SK-N-DZ (cell line): ENCODE measurements around the gene PANK1. TPM values are rescaled to one million over a fixed set of nuclear protein-coding genes. Genes with fewer than 3 reads are reported as not detected.
A peak's percentile ranks its signal among the peaks of the same experiment; 100 is the strongest.

Source experiments
- DNase-seq: peaks from one replicate; pipeline ENCODE4 v3.0.0-alpha.2; 2015; ENCODE audit warnings: low spot score
- polyA plus RNA-seq, 2 experiments: library from polyadenylated mRNA; depleted of rRNA; stranded (reverse); fragments of >200 nt; gene quantifications; 2 replicates each; pipeline ENCODE4 v1.2.3, GENCODE V29; 2014

Gene PANK1
- polyA plus RNA-seq (2014; cell fraction: cytosol; rRNA removed): 15.8 and 18.7 TPM in 2 replicates
- 8.6 and 10.5 TPM in 2 replicates for polyA plus RNA-seq (2014; cell fraction: nucleus; rRNA removed)

- DNase-seq: peak; percentile 80
Measured at GRCh38 chr10:89644967-89645741, at the start of gene PANK1. TSS of gene PANK1 (minus strand) at chr10:89645242. CDS start at chr10:89644891, 351 bp downstream.

DNA sequence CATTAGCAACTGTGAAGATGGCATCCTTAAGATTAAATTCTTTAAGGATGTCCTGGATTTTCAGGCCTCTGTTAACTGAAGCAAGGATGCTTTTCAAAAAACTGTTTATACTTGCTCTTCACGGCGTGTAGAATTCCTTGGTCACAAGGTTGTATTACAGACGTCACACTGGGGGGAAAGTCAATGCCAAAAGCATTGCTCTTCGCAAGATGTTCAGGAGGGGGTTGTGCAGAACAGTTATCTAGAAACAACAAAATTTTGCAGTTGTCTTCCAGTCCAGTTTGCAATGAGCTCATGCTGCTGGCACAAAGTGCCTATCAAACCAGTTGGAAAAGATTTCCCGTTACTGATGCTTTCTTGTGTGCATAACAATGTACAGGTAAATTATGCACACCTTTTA is 48.1 kb upstream of the PANK1 start:
- no peak for DNase-seq

- DNase-seq: no peak
Measured at GRCh38 chr10:89692416-89692815, 47.4 kb upstream of the PANK1 start.

DNA sequence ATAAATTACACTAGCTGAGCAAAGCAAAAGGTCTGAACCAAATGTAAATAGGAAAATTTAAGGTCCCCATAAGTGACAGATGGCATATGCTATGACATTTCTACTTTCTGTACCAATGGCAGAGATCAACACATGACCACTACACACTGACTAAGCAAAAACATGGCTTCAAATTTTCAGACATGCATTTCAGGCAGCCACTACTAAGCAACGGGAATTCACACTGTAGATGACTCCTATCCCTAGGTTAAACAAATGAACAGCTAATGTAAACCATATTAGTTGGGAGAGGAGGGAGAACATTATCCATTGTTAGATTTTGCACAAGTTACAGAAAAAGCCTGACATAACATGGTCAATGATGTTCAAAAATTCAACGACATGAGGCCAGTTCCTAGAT is 45.0 kb upstream of the PANK1 start:
- DNase-seq: no peak

DNA sequence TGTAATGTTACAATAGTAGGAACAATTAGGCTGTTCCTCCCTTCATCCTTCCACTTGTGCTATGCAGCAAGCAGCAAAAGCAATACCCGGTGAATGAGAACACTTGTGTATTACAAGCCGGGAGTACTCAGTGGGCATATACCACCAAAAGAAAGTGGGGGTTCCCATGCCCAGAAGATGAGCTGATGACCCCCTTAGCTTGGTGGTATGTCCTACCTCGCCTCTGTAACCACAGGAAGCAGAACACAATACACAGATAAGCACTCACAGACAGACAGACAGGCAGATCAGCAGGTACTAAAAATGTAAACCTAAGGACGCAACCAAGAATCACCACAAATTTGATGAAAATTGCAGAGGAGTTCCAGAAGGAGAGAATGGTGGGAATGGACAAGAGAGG is 40.9 kb upstream of the PANK1 start:
- no peak for DNase-seq

GRCh38 chr10:89684604-89685003 is 39.6 kb upstream of the PANK1 start:
- DNase-seq: no peak

DNA sequence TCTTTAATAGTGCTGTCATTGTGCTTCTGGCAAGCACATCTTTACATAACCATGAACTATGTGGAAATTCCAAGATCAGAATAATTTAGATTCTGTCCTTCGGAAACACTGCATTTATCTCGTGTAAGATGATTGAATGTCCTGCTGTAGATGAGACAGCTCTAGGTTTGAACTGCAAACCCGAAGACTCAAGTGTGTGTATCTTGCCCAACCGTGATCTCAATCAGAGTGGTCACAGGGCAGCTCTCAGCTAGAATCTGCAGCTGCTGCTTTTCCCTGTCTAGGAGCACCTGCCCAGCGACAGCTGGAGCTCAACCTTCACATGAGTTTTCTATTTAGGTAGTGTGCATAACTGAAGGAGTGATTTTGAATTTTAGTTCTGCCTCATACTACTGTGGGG is 38.8 kb upstream of the PANK1 start:
- DNase-seq: peak; percentile 12

GRCh38 chr10:89679986-89680385 is 34.9 kb upstream of the PANK1 start:
- DNase-seq: no peak

GRCh38 chr10:89677341-89677740 is 32.3 kb upstream of the PANK1 start:
- DNase-seq: no peak

DNA sequence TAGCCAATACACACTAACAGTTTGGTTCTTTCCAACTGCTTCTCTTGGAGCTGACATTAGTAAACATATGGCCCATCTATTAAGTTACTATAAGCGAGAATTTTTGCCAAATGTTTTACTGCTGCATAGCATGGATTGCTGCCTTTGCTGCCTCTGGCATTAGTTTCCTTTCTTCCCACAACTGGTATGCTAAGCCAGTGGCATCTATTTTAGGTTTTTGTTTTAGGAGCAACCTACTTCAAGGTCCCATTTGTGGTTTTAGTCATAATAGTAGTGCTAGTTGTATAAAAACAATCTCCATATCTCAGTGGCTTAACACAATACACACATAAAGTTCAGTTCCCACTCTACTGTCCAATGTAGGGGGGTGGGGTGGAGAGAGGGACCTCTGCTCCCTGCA is 25.9 kb upstream of the PANK1 start:
- no peak for DNase-seq

DNA sequence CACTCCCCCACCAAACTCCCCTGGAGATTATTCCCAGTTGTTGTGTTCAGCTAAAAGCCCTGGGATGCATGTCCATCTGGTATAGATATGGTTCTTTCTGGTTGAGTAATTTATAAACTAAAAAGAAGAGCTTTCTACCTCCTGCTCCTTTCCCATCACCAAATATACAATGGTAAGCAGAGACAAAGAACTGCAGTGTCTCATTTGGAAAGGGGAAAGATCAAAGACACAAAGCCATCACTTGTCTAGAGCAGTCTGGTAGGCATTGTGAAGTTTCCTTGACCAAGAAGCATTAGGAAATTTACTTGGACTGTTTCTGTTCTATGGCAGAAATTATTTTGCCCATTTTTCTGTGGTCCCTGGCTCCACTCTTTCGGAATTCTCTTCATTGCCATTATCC is 24.9 kb upstream of the PANK1 start:
- DNase-seq: no peak

DNA sequence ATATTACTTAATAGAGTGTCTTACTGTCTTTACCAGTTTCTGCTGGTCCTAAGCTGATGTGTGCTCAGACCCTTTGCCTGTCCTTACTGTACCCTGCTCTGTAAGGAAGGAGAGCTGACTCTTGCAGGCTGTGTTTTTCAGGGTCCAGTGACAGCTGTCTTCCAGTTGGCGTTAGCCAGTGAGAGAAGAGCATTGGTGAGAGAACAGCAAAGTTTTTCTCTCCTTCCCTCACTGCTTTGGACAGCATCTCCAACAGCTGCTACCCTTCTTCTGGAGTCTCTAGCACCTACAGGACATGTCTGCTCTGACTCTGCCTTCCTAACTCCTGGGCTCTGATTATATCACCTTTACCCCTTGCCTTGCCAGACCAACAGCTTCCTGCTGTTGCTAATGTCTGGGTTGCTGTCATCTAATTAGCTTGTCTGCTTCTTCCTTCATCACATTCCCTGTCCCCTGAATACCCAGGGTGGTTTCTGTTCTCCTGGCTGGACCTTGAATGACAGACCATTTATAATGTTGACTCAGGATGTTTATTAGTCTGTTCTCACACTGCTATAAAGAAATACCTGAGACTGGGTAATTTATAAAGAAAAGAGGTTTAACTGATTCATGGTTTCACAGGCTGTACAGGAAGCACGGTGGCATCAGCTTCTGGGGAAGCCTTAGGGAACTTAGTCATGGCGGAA is 23.5 kb upstream of the PANK1 start:
- peak; percentile 70 for DNase-seq

DNA sequence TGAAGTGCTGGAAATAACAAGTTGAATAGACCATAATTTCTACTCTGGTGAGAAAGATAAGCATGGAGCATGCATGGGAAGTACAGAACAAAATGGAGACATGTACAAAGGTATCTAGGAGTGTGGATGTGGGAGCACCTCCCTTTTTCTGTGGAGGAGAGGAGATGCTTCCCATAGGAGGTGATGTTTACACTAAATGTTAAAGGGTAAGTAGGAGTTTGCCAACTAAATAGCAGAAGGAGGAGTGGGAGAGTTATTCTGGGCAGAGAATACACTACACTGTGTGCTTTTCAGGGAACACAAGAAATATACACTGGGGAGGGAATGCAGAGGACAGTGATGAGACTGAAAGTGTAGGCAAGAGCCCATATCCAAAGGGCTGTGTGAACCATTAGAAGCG is 21.1 kb upstream of the PANK1 start:
- no peak for DNase-seq

DNA sequence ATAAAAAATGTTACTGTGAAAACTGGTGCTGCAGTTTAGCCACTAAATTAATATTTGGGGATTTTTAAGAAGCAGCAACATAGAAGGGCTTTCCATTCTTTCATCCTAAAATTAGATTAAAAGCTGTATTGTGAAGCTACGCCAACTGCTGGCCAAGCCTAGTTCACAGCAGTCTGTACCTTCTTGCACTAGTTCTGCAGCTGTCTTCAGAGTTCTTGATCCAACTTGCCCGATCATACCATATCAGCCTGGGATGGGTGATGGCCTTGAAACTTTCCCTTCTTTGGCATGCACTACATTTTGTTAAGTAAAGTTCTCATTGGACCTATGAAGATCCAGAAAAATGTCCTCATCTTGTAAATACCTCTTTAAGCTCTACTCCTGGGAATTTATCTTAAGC is 20.3 kb upstream of the PANK1 start:
- no peak for DNase-seq

- DNase-seq: no peak
Measured at GRCh38 chr10:89664203-89664602, 19.2 kb upstream of the PANK1 start.

GRCh38 chr10:89663144-89663543 is 18.1 kb upstream of the PANK1 start:
- no peak for DNase-seq

- no peak for DNase-seq
Measured at GRCh38 chr10:89662596-89662995, 17.6 kb upstream of the PANK1 start.

DNA sequence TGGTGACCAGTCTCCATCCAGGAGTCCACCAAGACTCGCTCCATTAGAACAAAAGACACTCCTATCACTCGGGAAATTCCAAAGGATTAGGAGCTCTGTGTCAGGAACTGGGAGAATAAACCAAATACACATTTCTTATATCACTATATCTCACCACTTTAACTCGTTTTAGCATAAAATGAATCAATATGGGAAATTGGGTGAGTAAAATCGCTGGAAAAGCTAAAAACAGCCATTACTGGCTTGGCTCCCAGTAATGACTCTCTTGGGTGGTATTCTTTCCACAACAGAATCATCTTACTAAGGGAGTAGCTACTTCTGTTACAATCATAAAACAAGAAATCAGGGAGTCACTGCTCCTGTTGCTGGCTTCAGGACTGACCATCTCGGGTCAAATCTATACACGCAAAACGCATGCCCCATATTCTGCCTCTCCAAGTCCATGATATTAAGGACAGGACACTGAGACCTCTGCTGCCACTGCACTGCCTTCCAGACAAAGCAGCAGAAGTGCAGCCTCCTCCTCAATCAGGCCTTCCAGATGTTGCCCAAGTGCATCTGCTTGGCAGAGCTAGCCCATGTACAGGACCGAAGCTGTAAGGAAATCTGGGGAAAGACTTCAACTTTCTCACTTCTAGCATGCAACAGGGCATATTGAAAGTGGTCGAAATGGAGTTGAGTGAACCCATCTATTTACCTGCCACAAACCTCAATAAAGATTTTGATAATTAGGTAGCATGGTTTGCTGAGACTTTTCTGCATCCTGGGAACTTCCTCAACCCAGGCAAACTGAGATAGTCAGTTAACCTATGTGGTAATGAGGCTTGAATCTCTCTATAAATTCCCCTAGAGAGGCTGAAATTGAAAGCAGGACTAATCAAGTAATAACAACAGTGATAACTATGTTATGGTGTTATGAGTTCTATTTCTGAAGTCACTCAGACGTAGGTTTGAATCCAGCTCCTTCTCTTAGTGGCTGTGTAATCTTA is 14.4 kb upstream of the PANK1 start:
- no peak for DNase-seq

- DNase-seq: no peak
Measured at GRCh38 chr10:89657302-89657701, 12.3 kb upstream of the PANK1 start.

DNA sequence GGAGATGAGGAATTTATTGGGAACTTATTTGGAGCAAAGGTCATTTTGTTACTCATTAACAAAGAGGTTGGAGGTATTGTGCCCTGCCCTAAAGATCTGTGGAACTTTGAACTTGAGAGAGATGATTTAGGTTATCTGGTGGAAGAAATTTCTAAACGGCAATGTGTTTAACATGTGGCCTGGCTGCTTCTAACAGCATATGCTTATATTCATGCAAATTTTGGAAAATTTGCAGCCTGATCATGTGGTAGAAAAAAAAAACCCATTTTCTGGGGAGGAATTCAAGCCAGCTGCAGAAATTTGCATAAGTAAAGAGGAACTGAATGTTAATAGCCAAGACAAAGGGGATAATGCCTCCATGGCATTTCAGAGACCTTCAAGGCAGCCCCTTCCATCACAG is 10.7 kb upstream of the PANK1 start:
- no peak for DNase-seq

DNA sequence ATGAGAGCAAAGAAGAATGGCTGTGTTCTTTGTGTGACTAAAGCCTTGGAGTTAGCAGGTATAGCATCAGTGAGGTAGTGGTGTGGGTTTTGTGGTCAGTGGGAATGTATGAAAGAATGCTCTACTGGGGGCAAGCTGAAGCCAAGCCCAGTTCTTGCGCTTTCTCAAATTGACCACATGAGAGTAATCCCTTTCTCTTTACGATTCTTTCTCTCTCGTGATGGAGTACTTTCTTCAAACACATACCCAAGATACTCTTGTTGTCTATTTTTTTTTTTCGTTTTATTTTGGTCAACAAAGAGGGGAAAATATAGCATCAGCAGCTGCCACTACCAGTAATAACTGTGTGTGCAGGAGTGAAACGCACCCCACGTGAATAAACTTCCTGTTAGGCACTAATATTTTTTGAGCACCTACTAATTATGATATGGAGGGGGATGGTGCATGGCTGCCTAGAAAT is 8.4 kb upstream of the PANK1 start:
- DNase-seq: no peak
